NCI-H82 (cell line): ENCODE data around the gene PDGFD.
A peak's percentile ranks its signal among the peaks of the same experiment; 100 is the strongest.

Source experiments
- DNase-seq: peaks from one replicate; lab custom pipeline; 2025; lab: John Stamatoyannopoulos, UW

Gene PDGFD

GRCh38 chr11:103920449-103920848, 243.5 kb downstream of the PDGFD start:
- no peak for DNase-seq

DNA sequence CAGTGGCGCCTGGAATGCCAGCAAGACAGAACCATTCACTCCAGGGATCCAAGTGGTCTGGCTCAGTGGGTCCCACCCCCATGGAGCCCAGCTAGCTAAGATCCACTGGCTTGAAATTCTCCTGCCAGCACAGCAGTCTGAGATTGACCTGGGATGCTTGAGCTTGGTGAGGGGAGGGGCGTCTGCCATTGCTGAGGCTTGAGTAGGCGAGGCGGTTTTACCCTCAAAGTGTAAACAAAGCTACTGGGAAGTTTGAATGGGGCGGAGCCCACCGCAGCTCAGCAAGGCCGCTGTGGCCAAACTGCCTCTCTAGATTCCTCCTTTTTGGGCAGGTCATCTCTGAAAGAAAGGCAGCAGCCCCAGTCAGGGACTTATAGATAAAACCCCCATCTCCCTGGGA, 253.2 kb downstream of the PDGFD start:
- no peak for DNase-seq

DNA sequence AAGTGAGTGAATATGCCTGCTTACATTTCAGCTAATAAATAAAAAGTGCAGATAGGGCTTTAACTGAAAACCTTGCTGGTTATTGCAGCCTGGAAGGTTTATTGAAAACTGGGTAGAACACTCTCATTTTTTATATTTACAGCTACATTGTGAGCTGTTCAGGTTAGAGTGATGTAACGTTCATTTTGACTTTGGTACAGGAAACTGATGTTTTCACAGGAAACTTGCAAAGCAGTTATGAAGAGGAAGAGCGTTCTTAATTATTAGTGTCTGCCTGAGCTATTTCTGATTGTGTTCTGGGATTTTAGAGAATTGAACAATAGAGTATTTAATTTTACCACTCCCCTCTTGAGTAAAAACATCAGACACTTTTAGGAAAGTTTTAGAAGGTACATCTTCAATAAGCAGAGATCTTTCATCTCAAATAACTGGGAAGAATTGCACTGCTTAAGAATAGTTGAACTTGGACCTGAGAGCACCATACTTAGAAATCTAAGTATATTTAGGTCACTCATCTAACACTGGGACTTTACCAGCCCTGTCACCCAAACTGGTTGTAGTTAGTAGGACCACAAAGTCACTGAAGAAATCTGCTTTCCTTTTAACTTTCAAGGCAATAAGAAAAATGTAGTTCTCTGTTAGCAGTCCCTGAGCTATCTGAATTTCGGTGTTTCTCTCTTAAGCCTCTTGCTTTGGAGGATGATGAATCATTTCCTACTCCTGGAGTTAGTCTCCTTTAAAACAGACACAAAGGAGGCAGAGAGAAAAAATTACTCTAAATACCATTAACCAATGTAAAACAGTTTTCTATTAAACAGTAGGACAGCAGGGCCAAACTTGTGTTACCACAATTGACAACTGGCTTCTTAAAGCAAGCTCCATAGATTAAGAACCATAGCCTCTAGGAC, 256.1 kb downstream of the PDGFD start:
- no peak for DNase-seq

DNA sequence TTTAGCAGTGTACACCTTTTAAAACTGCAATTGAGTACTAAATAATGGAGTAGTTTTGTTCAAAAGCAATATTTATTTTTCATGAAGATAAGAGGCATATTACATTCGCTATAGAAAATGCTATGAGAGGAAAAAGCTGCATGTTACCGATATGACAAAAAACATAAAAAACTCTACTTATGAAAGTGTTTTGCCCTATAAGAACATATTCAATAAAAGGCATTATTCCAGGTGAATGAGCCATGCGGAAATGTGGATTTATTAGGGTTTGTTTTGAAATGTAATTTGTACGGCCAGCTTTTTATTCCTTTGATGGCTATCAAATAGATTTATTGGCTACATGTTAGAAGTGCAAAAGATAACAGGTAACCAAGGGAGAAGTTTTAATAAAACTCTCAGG, 256.8 kb downstream of the PDGFD start:
- DNase-seq, result no peak

DNA sequence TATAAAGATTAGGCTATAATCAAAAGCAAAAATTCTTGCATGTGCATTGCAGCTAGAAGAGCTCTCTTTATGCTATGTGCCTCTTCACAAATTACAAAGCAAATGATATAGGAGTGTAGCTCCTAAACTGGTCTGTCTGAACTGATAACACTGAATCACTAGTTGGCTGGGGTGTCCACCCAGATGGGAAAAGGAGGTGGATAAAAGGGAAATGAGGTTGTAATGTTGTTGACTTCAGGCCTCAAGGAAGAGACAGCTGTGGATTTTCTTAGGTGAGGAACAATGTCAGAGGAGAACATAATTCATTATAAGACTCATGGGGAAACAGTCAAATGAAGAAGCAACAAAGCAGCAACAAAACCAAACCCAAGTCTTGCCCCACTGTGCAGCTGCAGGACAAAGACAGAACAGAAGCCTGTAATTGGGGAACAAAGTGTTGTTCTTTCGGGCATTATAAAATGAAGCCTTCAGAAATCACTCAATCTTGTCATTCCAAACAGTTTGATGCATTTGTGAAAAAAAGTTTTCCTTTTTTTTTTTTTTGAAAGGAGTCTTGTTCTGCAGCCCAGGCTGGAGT, 257.6 kb downstream of the PDGFD start:
- DNase-seq, result no peak

- DNase-seq, result no peak
Measured at GRCh38 chr11:103904324-103904667, 259.7 kb downstream of the PDGFD start.

- DNase-seq, result no peak
Measured at GRCh38 chr11:103903621-103904323, 260.2 kb downstream of the PDGFD start.

DNA sequence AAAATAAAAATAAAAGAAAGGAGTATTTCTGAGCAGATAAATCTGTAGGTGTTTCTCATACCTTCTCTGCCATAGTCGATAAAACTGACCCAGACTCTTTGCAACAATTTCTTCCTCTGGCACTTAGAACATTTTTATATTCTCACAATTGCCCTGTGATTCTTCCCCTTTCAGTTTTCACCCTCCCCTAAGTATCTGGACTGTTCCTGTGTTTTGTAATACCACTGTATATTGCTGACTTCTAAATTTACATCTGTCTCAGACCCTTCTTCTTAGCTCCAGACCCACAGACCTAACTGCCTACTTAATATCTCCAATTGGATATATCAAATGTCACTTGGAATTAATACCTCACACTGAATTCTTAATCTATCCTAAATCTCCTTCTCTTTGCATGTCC, 261.0 kb downstream of the PDGFD start:
- no peak for DNase-seq

DNA sequence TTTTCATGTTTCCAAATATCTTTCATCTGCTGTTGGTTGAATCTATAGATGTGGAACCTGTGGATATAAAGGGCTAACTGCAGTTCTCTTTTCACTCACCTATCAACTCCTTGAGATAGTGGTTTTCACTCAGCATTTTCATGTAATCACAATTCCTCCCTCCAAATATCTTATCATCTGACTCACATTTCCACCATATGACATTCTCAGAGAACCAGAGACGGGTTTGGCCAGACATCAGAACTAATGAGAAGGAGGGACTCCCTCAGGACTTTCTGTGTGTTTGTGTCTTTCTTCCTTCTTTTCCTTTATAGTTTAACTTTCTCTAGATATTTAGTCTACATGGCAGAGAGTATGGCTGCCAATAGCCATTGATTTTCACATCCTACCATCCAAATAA, 262.3 kb downstream of the PDGFD start:
- DNase-seq, result no peak

- DNase-seq, result no peak
Measured at GRCh38 chr11:103898577-103899336, 265.2 kb downstream of the PDGFD start.

DNA sequence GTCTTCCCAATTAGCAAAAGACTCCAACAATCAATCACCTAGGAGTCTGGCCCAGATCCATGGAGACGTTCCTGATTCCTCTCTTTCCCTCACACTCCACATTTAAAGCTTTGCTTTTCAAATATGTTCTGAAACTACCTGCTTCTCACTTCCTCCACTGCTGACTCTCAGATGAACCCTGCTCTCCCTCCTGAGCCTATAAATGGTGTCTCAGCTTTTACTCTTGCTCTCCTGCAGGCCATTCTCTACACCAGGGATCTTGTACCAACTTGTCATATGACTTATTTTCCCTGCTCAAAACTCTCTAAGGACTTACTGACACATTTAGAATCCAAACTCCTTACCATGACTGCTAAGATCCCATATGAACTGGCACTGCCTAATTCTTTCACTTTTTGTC, 265.9 kb downstream of the PDGFD start:
- no peak for DNase-seq

GRCh38 chr11:103897160-103897936, 266.6 kb downstream of the PDGFD start:
- no peak for DNase-seq

DNA sequence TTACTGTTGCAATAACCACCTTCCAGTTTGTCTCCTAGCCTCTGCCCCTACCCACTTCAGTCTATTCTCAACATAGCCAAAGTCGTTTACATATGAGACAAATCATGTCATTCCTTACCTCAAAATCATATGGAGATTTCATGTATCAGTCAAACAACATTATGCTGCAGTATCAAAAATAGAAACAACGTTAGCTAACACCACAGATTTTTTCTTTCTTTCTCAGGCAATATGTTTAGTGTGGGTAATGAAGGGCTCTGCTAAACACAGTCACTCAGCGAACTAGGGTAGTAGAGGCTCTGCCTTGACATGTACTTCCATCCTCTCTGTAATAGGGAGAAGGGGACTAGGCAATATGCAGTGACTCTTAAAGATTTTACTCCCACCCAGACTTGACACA, 268.8 kb downstream of the PDGFD start:
- DNase-seq, result no peak

- no peak for DNase-seq
Measured at GRCh38 chr11:103894673-103895072, 269.3 kb downstream of the PDGFD start.

DNA sequence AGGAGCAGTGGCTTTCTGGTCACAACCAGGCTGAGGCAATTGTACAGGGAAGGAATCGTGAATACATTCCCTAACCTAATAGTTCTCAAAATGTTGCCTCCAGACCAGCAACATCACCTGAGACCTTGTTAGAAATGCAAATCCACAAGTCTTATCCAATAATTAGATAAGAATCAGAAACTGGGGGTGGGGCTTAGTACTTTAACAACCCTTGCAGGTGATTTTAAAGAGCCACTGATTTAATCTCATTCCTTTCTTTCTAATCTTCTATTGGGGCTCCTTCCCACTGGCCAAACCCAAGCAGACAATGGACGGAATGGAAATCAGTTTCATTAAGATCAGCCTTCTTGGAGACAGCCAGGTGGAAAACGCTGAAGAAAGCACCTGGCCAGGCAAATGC, 269.9 kb downstream of the PDGFD start:
- peak; percentile 50 for DNase-seq

DNA sequence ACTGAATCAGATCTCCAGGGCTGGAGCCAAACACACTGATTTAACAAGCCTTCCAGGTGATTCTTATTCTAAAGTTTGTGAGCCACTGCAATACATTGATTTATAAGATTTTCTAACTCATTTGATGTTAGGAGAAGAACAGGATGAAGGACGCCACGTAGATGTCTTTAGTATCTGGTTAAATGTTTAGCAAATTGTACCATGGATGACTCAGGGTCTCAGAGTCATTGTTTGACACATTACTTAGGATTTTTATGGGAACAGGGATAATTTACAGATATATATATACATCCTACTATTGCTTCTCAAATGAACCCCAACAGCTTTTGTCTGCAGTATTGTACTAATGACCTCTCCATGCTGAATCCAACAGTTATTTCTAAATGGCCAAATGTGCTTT, 270.6 kb downstream of the PDGFD start:
- no peak for DNase-seq

DNA sequence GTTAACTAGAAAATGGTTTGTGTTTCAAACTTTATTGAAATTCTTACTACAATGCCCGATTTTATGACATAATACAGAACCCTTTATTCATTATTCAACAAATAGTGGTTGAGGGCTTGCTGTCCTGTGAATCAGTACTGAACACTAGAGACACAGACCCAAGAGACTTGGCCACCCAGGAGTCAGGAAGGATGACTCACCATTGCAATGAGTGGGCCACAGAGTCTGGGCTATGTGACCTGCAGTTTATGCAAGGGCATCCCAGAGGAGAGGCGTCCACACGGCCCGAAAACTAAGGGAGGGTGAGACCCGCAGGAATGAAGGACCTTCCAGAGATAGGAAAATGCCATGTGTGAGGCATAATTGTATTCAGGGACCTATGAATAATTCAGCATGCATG, 271.3 kb downstream of the PDGFD start:
- DNase-seq, result no peak

DNA sequence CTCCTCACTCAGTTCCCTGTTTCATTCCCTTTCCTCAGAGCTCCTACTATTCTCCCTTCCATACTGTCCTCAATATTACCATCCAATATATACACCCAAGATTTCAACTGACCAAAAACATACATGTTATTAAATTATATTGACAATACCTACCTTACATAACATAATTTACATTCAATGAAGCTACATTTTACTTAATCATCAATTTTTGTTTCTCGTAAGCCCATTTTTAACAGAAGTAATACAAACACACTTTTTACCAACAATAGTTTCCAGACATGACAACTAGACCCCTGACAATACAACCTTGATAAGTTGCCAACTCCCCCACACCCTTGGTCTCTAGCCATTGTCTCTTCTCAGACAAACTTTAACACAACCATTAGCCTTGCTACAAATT, 273.3 kb downstream of the PDGFD start:
- no peak for DNase-seq

DNA sequence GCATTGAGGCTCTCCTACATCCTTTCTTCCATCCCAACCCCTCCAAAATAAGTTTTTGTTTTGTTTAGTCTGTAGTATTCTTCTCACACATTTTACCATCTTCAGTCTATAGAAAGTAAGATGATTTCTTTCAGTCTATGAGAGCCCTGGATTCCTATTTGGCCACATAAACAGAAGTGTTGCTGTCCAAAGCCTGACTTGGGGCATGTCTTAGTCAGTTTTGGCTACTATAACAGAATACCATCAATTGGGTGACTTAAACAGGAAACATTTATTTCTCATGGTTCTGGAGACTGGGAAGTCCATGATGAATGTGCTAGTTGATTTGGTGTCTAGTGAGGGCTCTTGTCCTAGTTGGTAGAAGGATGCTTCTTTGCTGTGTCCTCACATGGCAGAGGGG, 274.3 kb downstream of the PDGFD start:
- DNase-seq, result no peak

- DNase-seq, result no peak
Measured at GRCh38 chr11:103888541-103888951, 275.4 kb downstream of the PDGFD start.

DNA sequence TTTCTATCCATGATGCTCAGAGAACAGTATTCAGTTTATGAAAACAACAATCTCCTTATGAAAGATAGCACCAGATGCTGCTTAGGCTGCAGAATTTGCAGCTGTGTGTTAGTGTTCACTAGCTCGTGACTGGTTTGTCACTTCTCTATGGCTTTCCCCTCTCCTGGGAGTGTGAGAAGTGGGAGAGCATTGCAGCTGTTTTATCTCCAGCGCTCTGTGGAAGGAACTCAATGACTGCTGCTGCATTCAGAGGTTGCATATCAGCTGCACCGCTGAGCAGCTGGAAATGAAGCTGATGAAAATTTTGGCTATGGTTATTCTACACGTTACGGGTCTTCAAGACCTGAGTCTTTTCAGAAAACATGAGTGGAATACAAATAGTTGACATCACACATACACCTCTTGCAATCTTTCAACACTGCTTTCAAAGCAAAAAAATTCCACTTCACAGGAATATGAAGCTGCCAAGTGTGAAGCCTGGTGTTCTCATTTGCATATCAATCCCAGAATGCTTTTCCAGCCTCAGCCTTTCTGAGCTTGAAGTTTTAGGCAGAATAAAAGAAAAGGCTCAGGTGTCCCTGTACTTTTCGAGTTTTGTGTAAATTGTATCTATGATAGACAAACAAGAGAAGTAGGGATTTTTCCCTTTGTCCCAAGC, 276.8 kb downstream of the PDGFD start:
- no peak for DNase-seq
